Body of pancreas (tissue), 4 donors: ENCODE measurements around the gene RCVRN. TPM values are rescaled to one million over a fixed set of nuclear protein-coding genes. Genes with fewer than 3 reads are reported as not detected.

ENCODE experiments used
- ATAC-seq: fragments of 150-250 bp; one replicate; pipeline ENCODE4 v1.9.1; 2016
- DNase-seq, 4 donors: peaks; one replicate each; pipeline ENCODE4 v3.0.0-alpha.2; 2019
- H3K27ac ChIP-seq, 4 donors: fragments of 200-600 bp; sonication (generic); 1 replicate in 3 of 4; 2 replicates in 1 of 4; pipeline versions ENCODE4 v1.5.1 to v1.6.1; 2016 to 2019; ENCODE audit warnings: mild to moderate bottlenecking in 1 of 4, mixed read lengths in 1 of 4, moderate library complexity in 1 of 4
- H3K27me3 ChIP-seq, 2 donors: fragments of 200-600 bp; sonication (generic); one replicate each; pipeline ENCODE4 v1.6.0; 2016; ENCODE audit warnings: mild to moderate bottlenecking in 1 of 2
- H3K36me3 ChIP-seq, 2 donors: fragments of 200-600 bp; sonication (generic); replicated peaks in 1 of 2; 2 replicates each; pipeline ENCODE4 v1.5.1; 2016; ENCODE audit warnings: low read depth in 2 of 2; ENCODE audit not compliant: insufficient read depth in 1 of 2
- H3K4me1 ChIP-seq: fragments of 200-600 bp; sonication (generic); one replicate; pipeline ENCODE4 v1.6.0; 2016
- H3K4me3 ChIP-seq, 2 donors: fragments of 200-600 bp; sonication (generic); 1 replicate in 1 of 2; 2 replicates in 1 of 2; pipeline ENCODE4 v1.5.1; 2016 to 2019
- H3K9me3 ChIP-seq, 3 donors: fragments of 200-600 bp; sonication (generic); 1 replicate in 2 of 3; 2 replicates in 1 of 3; pipeline ENCODE4 v1.5.1; 2016
- POLR2A ChIP-seq, 3 donors: fragments of 450-650 bp; IDR thresholded peaks; one replicate each; pipeline ENCODE4 v1.6.1; 2016; ENCODE audit warnings: antibody characterized with exemption in 3 of 3, mild to moderate bottlenecking in 2 of 3
- WGBS, 2 donors: methylation state at CpG; one replicate each; pipeline ENCODE4 v1.1.5; 2017; 5-methylcytosine and 5-hydroxymethylcytosine counted together
- intact Hi-C: fragments of 100-400 bp; cut with DNase I; formaldehyde crosslinking; loops from one replicate; pipeline ENCODE4 v1.15.1; 2023
- total RNA-seq, 2 donors: library from RNA; depleted of rRNA; stranded (reverse); fragments of >200 nt; gene quantifications; one replicate each; pipeline ENCODE4 v1.1.0, GENCODE V29; 2016
- TF ChIP-seq, protein P1 (sequence below), 7 experiments: fragments of 450-650 bp in 4 of 7; fragments of 200-600 bp in 3 of 7; sonication (generic) in 3 of 7; IDR thresholded peaks; one replicate each; pipeline ENCODE4 v1.5.1; 2016 to 2019; ENCODE audit warnings: antibody characterized with exemption in 7 of 7

Gene RCVRN
- total RNA-seq, 2 donors from 2014 or later = not detected

DNA sequence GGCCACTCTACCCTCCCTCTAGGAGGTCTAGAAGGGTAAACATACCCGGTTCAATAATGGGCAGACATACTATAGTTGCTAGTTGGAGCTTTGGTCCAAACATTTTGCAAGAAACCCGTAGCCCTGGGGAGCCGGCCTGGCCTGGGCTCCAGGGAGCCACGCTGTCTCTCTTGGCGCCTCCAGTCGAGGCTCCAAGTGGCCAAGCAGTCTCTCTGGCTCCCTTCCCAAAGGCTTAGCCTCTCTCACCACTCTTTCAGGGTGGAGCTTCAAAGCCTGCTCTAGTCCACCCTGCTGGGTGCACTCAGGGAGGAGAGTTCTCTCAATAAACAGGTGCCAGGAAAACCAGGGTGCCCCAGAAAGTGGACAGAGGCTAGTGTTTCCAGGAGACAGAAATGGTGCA is 32.2 kb downstream of the RCVRN start:
- 64 to 68% methylated on average over 5 to 6 of the region's 6 CpGs for WGBS, 2 donors
- Histone ChIP-seq H3K27me3 (no peaks in the 10 kb centered on the region), H3K9me3 (no peaks in the 10 kb centered on the region), H3K27ac (no peak overlapping the region), H3K36me3 (no peaks in the 10 kb centered on the region), H3K4me1 (no peaks in the 10 kb centered on the region), H3K4me3 (no peak overlapping the region)
- intact Hi-C loops = no loop called here
- DNase-seq (no peak), ATAC-seq (no peak)
- TF ChIP-seq POLR2A (IDR thresholded peaks at IDR 0.05) = no peak
- TF ChIP-seq, protein P1, sequence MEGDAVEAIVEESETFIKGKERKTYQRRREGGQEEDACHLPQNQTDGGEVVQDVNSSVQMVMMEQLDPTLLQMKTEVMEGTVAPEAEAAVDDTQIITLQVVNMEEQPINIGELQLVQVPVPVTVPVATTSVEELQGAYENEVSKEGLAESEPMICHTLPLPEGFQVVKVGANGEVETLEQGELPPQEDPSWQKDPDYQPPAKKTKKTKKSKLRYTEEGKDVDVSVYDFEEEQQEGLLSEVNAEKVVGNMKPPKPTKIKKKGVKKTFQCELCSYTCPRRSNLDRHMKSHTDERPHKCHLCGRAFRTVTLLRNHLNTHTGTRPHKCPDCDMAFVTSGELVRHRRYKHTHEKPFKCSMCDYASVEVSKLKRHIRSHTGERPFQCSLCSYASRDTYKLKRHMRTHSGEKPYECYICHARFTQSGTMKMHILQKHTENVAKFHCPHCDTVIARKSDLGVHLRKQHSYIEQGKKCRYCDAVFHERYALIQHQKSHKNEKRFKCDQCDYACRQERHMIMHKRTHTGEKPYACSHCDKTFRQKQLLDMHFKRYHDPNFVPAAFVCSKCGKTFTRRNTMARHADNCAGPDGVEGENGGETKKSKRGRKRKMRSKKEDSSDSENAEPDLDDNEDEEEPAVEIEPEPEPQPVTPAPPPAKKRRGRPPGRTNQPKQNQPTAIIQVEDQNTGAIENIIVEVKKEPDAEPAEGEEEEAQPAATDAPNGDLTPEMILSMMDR (IDR thresholded peaks at IDR 0.05) = no peak

DNA sequence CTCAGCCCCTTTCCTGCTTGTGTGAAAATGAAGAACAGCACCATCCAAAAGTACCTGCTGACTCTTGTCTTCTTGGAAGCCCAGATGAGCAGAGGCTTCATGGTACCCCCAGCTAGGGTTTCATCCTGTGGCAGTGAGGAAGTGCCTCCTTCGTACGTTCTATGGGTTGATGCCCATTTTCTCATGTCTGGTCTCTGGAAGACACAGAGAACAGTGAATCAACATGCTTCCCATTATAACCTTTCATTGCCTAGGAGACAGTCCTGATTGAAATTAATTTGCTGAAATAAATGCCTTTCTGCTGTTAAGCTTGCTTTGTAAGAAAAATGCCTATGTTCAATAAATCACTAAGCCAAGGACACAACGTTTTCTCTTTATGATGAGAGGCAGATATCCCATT is 36.5 kb downstream of the RCVRN start:
- 55 to 57% methylated on average over 3 of the region's 3 CpGs for WGBS, 2 donors
- Histone ChIP-seq H3K36me3 (no peaks in the 10 kb centered on the region), H3K27ac (no peak overlapping the region), H3K27me3 (no peaks in the 10 kb centered on the region), H3K9me3 (no peaks in the 10 kb centered on the region), H3K4me3 (no peak overlapping the region), H3K4me1 (no peaks in the 10 kb centered on the region)
- intact Hi-C loops = no loop called here
- ATAC-seq (no peak), DNase-seq (no peak)
- TF ChIP-seq, protein P1 (IDR thresholded peaks at IDR 0.05) = no peak
- TF ChIP-seq POLR2A (IDR thresholded peaks at IDR 0.05) = no peak

DNA sequence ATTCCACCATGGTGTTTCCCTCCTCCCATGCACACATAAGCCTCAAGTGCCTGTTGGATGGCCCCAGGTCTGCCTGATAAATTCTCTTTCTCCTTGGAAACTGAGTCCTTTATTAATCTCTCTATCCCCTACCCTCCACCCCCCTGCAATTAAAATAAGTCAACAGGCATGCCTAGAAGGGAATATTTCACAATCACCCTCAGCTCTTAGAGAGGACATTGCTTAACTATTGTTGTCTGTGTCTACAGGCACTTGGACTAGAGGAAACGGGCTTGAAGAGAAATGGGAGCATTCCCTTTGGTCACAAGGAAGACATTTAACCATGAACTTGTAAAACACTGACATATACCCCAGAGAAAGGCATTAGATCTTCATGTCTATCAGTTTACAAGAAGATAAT is 39.5 kb downstream of the RCVRN start:
- no peaks in the 10 kb centered on the region for H3K36me3 ChIP-seq
- WGBS, 2 donors = 17 to 36% methylated on average over 1 of the region's 1 CpG

DNA sequence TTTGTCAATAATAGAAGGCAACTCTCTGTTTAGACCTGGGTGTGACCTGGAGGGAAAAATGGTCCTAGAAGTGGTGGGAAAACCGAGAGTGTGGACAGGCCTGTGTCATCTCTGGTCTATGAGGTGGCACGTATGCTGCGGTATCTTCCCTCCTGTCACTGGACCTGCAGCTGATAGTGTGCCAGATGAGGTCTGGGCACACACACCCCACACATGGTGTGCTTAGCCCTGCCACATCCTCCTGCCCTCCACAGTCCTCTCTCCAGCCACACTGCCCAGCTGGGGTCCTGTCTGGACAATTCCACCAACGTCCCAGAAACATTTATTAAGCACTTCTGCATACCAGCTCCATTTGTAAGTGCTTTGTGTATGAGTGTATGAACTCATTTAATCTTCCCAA is 42.1 kb downstream of the RCVRN start:
- H3K27me3 ChIP-seq = no peaks in the 10 kb centered on the region
- H3K4me1 ChIP-seq = no peaks in the 10 kb centered on the region
- H3K4me3 ChIP-seq = no peak overlapping the region
- H3K9me3 ChIP-seq = peaks cover 0 to 8% (median 0%) of the 10 kb centered on the region in 3 donors
- H3K36me3 ChIP-seq = no peaks in the 10 kb centered on the region
- no peak overlapping the region for H3K27ac ChIP-seq
- intact Hi-C loops = no loop called here
- TF ChIP-seq, protein P1 (IDR thresholded peaks at IDR 0.05) = no peak
- TF ChIP-seq POLR2A (IDR thresholded peaks at IDR 0.05) = no peak
- WGBS, 2 donors = 39 to 65% methylated on average over 4 of the region's 4 CpGs
- no peak for ATAC-seq
- no peak for DNase-seq

More for the DNA sequence above, 39.5 kb downstream of the RCVRN start:
- TF ChIP-seq POLR2A (IDR thresholded peaks at IDR 0.05) = no peak
- TF ChIP-seq, protein P1 (IDR thresholded peaks at IDR 0.05) = no peak
- H3K9me3 ChIP-seq = no peaks in the 10 kb centered on the region
- no peaks in the 10 kb centered on the region for H3K27me3 ChIP-seq
- H3K27ac ChIP-seq = no peak overlapping the region
- intact Hi-C loops = no loop called here
- no peaks in the 10 kb centered on the region for H3K4me1 ChIP-seq
- no peak for DNase-seq
- ATAC-seq = no peak
- H3K4me3 ChIP-seq = no peak overlapping the region

DNA sequence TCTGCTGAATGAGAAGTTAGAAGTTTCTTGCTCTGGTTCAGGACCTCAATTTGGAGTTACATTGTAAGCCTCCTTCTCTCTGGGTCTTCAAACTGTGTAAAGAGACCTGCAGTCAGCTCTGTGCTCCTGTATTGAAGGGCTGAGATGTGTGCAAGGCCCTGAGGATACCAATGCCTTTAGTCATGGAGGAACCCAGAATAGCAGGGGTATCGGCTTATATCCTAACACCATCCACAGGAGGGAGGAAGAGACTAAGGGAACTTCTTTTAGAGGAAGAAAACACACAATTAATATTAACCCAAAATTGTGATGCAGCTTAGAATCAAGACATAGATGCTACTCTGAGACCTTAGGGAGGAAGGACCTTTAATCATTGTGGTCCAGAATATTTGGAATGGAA is 42.9 kb downstream of the RCVRN start:
- H3K4me1 ChIP-seq = no peaks in the 10 kb centered on the region
- 79 to 100% methylated on average over 1 of the region's 1 CpG for WGBS, 2 donors
- TF ChIP-seq POLR2A (IDR thresholded peaks at IDR 0.05) = no peak
- TF ChIP-seq, protein P1 (IDR thresholded peaks at IDR 0.05) = no peak
- DNase-seq (no peak), ATAC-seq (no peak)
- no peaks in the 10 kb centered on the region for H3K36me3 ChIP-seq
- no peak overlapping the region for H3K4me3 ChIP-seq
- intact Hi-C loops = no loop called here
- H3K27ac ChIP-seq = no peak overlapping the region
- no peaks in the 10 kb centered on the region for H3K27me3 ChIP-seq
- peaks cover 0 to 10% (median 0%) of the 10 kb centered on the region in 3 donors for H3K9me3 ChIP-seq
